Naive thymus-derived CD8-positive, alpha-beta T cell (primary cell): ENCODE results near the gene NUDCD3. TPM values are rescaled to one million over a fixed set of nuclear protein-coding genes. Genes with fewer than 3 reads are reported as not detected.

ENCODE experiments used
- ATAC-seq, 2 donors: fragments of 150-1000 bp; cut with Tn5 transposase in 1 of 2; sonication (Bioruptor Pico), chemical (Tn5 transposase) in 1 of 2; 1 replicate in 1 of 2; 2 replicates in 1 of 2; pipeline ENCODE4 v1.10.0; 2021; ENCODE audit warnings: mild to moderate bottlenecking in 2 of 2, moderate library complexity in 2 of 2
- POLR2A ChIA-PET: fragments of 350-600 bp; sonication (Branson Sonifier 250); formaldehyde crosslinking; loops from one replicate; lab custom pipeline; 2021; ENCODE audit warnings: antibody characterized with exemption; lab: Charles Lee
- DNase-seq, 10 donors: peaks; one replicate each; pipeline versions ENCODE4 v3.0.0 to v3.0.0-alpha.2; 2020 to 2022
- H3K27ac Mint-ChIP-seq, 10 donors: one replicate each; pipeline ENCODE4 v1.8.0; 2020 to 2022; ENCODE audit warnings: mild to moderate bottlenecking in 10 of 10, mixed read lengths in 10 of 10, moderate library complexity in 4 of 10, inconsistent platforms in 1 of 10
- H3K27me3 Mint-ChIP-seq, 5 donors: one replicate each; pipeline ENCODE4 v1.8.0; 2021 to 2022; ENCODE audit warnings: mixed read lengths in 5 of 5
- H3K36me3 Mint-ChIP-seq, 3 donors: one replicate each; pipeline ENCODE4 v1.8.0; 2020 to 2022; ENCODE audit warnings: mixed read lengths in 3 of 3, mild to moderate bottlenecking in 2 of 3, inconsistent platforms in 1 of 3
- H3K4me1 Mint-ChIP-seq, 4 donors: one replicate each; pipeline ENCODE4 v1.8.0; 2021 to 2022; ENCODE audit warnings: mixed read lengths in 4 of 4
- H3K4me3 Mint-ChIP-seq, 10 donors: one replicate each; pipeline ENCODE4 v1.8.0; 2020 to 2022; ENCODE audit warnings: mild to moderate bottlenecking in 10 of 10, mixed read lengths in 10 of 10, moderate library complexity in 6 of 10, inconsistent platforms in 1 of 10
- H3K9me3 Mint-ChIP-seq, 9 donors: one replicate each; pipeline ENCODE4 v1.8.0; 2020 to 2022; ENCODE audit warnings: mixed read lengths in 9 of 9, mild to moderate bottlenecking in 3 of 9, inconsistent platforms in 1 of 9, moderate library complexity in 1 of 9
- polyA plus RNA-seq, 3 donors: library from polyadenylated mRNA; unstranded; fragments of 300-500 nt; fragmentation: Illumina TruSeq; gene quantifications; one replicate each; pipeline ENCODE4 v1.2.3, GENCODE V29; 2021
- total RNA-seq, 8 experiments: library from RNA in 2 of 8; stranded (reverse) in 2 of 8; gene quantifications; one replicate each; pipeline ENCODE4 v1.2.3 and lab custom pipeline; 2021 to 2026

The NUDCD3 gene
- total and polyA plus RNA-seq, 5 experiments from 2014 or later: 54.6 to 118 (median 69.4) TPM

- Mint-ChIP-seq H3K9me3 (peaks cover 0 to under 1% (median 0%) of the 10 kb centered on the region in 9 donors), H3K27ac (peak overlapping the region; percentile 89 to 100 (median 97)), H3K36me3 (peaks cover 11 to 35% (median 12%) of the 10 kb centered on the region in 3 donors), H3K4me1 (peaks cover 39 to 67% (median 63%) of the 10 kb centered on the region in 4 donors), H3K4me3 (peak overlapping the region; percentile 83 to 99 (median 94)), H3K27me3 (no peaks in the 10 kb centered on the region)
- POLR2A ChIA-PET: interaction anchor here (0.5 to 3.7 kb wide), 9 partner anchors 9 to 397 kb away, joined by 3 to 37 read pairs (median 9); partner anchors contain the start of genes DDX56, H2AZ2, OGDH and PURB
- ATAC-seq: no peak
- DNase-seq: no peak
These were observed 1.5 kb downstream of the NUDCD3 start for GRCh38 chr7:44488955-44489354.

GRCh38 chr7:44486693-44487092, 3.8 kb downstream of the NUDCD3 start:
- POLR2A ChIA-PET: no interaction called here
- Mint-ChIP-seq H3K27me3 (no peaks in the 10 kb centered on the region), H3K27ac (peak overlapping the region; percentile 4 to 84 (median 34)), H3K4me1 (peaks cover 46 to 83% (median 79%) of the 10 kb centered on the region in 4 donors), H3K4me3 (peak overlapping the region in 9 of 10 donors; percentile 36 to 89 (median 70)), H3K9me3 (peaks cover 0 to 18% (median 11%) of the 10 kb centered on the region in 9 donors), H3K36me3 (peaks cover 32 to 58% (median 33%) of the 10 kb centered on the region in 3 donors)
- DNase-seq: no peak
- no peak for ATAC-seq

- Mint-ChIP-seq H3K9me3 (peaks cover 0 to 18% (median 11%) of the 10 kb centered on the region in 9 donors), H3K36me3 (peaks cover 32 to 65% (median 35%) of the 10 kb centered on the region in 3 donors), H3K4me1 (peaks cover 46 to 81% (median 79%) of the 10 kb centered on the region in 4 donors), H3K27ac (peak overlapping the region in 5 of 10 donors; percentile 25 to 70 (median 51)), H3K27me3 (no peaks in the 10 kb centered on the region), H3K4me3 (peak overlapping the region in 8 of 10 donors; percentile 4 to 89 (median 58))
- POLR2A ChIA-PET: no interaction called here
- DNase-seq (no peak), ATAC-seq (no peak)
These were observed 4.5 kb downstream of the NUDCD3 start for GRCh38 chr7:44486001-44486400.

- no peak for ATAC-seq
- peak overlapping the region in 6 of 10 donors; percentile 7 to 63 (median 42) for H3K4me3 Mint-ChIP-seq
- POLR2A ChIA-PET: no interaction called here
- H3K27ac Mint-ChIP-seq: peak overlapping the region in 4 of 10 donors; percentile 58 to 76 (median 64)
- DNase-seq: no peak
- H3K36me3 Mint-ChIP-seq: peaks cover 32 to 76% (median 38%) of the 10 kb centered on the region in 3 donors
- H3K9me3 Mint-ChIP-seq: peaks cover 0 to 18% (median 11%) of the 10 kb centered on the region in 9 donors
- peaks cover 40 to 82% (median 76%) of the 10 kb centered on the region in 4 donors for H3K4me1 Mint-ChIP-seq
- H3K27me3 Mint-ChIP-seq: no peaks in the 10 kb centered on the region
These were observed 5.8 kb downstream of the NUDCD3 start for GRCh38 chr7:44484482-44485313.

GRCh38 chr7:44482502-44483485, 7.7 kb downstream of the NUDCD3 start:
- peaks cover 32 to 85% (median 45%) of the 10 kb centered on the region in 3 donors for H3K36me3 Mint-ChIP-seq
- H3K27me3 Mint-ChIP-seq: no peaks in the 10 kb centered on the region
- ATAC-seq (no peak), DNase-seq (no peak)
- peaks cover 0 to 18% (median 11%) of the 10 kb centered on the region in 9 donors for H3K9me3 Mint-ChIP-seq
- POLR2A ChIA-PET: interaction anchor here (1.2 kb wide), 1 partner anchor 7 kb away, joined by 3 read pairs; the partner anchor contains the start of gene NUDCD3
- H3K27ac Mint-ChIP-seq: peak overlapping the region in 4 of 10 donors; percentile 6 to 57 (median 42)
- H3K4me1 Mint-ChIP-seq: peaks cover 30 to 73% (median 64%) of the 10 kb centered on the region in 4 donors
- peak overlapping the region in 6 of 10 donors; percentile 12 to 58 (median 30) for H3K4me3 Mint-ChIP-seq

GRCh38 chr7:44477938-44478337, 12.5 kb downstream of the NUDCD3 start:
- DNase-seq (no peak), ATAC-seq (no peak)
- H3K4me3 Mint-ChIP-seq: no peak overlapping the region
- POLR2A ChIA-PET: interaction anchor here (0.6 to 1.3 kb wide), 2 partner anchors 12 to 46 kb away, joined by 4 to 7 read pairs; no protein-coding TSS in a partner anchor
- no peaks in the 10 kb centered on the region for H3K27me3 Mint-ChIP-seq
- peaks cover 10 to 92% (median 30%) of the 10 kb centered on the region in 3 donors for H3K36me3 Mint-ChIP-seq
- H3K9me3 Mint-ChIP-seq: peaks cover 0 to 10% (median 6%) of the 10 kb centered on the region in 9 donors
- no peak overlapping the region for H3K27ac Mint-ChIP-seq
- H3K4me1 Mint-ChIP-seq: peaks cover 24 to 66% (median 57%) of the 10 kb centered on the region in 4 donors

- peaks cover 0 to 3% (median 0%) of the 10 kb centered on the region in 9 donors for H3K9me3 Mint-ChIP-seq
- peak overlapping the region in 8 of 10 donors; percentile 24 to 85 (median 68) for H3K27ac Mint-ChIP-seq
- H3K27me3 Mint-ChIP-seq: no peaks in the 10 kb centered on the region
- H3K36me3 Mint-ChIP-seq: peaks cover 3 to 92% (median 25%) of the 10 kb centered on the region in 3 donors
- ATAC-seq (peak; percentile 92 to 98), DNase-seq (peak; percentile 22 to 74 (median 59))
- H3K4me1 Mint-ChIP-seq: peaks cover 22 to 67% (median 57%) of the 10 kb centered on the region in 4 donors
- H3K4me3 Mint-ChIP-seq: peak overlapping the region in 1 of 10 donors; percentile 20
- POLR2A ChIA-PET: interaction anchor here (0.6 to 1.3 kb wide), 2 partner anchors 13 to 45 kb away, joined by 4 to 7 read pairs; no protein-coding TSS in a partner anchor
These were observed 13.2 kb downstream of the NUDCD3 start for GRCh38 chr7:44477063-44477830.

GRCh38 chr7:44476313-44476712, 14.1 kb downstream of the NUDCD3 start:
- peak overlapping the region in 2 of 10 donors; percentile 14 to 46 for H3K27ac Mint-ChIP-seq
- H3K4me1 Mint-ChIP-seq: peaks cover 27 to 67% (median 62%) of the 10 kb centered on the region in 4 donors
- no peak for ATAC-seq
- H3K27me3 Mint-ChIP-seq: no peaks in the 10 kb centered on the region
- POLR2A ChIA-PET: no interaction called here
- H3K9me3 Mint-ChIP-seq: no peaks in the 10 kb centered on the region
- H3K4me3 Mint-ChIP-seq: no peak overlapping the region
- H3K36me3 Mint-ChIP-seq: peaks cover 0 to 92% (median 22%) of the 10 kb centered on the region in 3 donors
- no peak for DNase-seq

- peaks cover 40 to 84% (median 72%) of the 10 kb centered on the region in 4 donors for H3K4me1 Mint-ChIP-seq
- no peaks in the 10 kb centered on the region for H3K9me3 Mint-ChIP-seq
These were observed 17.2 kb downstream of the NUDCD3 start for GRCh38 chr7:44473295-44473694.

GRCh38 chr7:44472843-44473242, 17.6 kb downstream of the NUDCD3 start:
- Mint-ChIP-seq H3K9me3 (no peaks in the 10 kb centered on the region), H3K27me3 (no peaks in the 10 kb centered on the region), H3K4me3 (peak overlapping the region in 2 of 10 donors; percentile 2 to 18), H3K36me3 (peaks cover 0 to 91% (median 16%) of the 10 kb centered on the region in 3 donors), H3K27ac (peak overlapping the region in 2 of 10 donors; percentile 13 to 51), H3K4me1 (peaks cover 41 to 88% (median 73%) of the 10 kb centered on the region in 4 donors)
- ATAC-seq (no peak), DNase-seq (no peak)
- POLR2A ChIA-PET: no interaction called here

More at GRCh38 chr7:44473295-44473694, 17.2 kb downstream of the NUDCD3 start:
- no peak for DNase-seq
- peaks cover 0 to 91% (median 13%) of the 10 kb centered on the region in 3 donors for H3K36me3 Mint-ChIP-seq
- H3K4me3 Mint-ChIP-seq: peak overlapping the region in 1 of 10 donors; percentile 2
- no peaks in the 10 kb centered on the region for H3K27me3 Mint-ChIP-seq
- ATAC-seq: no peak
- POLR2A ChIA-PET: no interaction called here
- H3K27ac Mint-ChIP-seq: peak overlapping the region in 2 of 10 donors; percentile 13 to 51

- Mint-ChIP-seq H3K27me3 (no peaks in the 10 kb centered on the region), H3K9me3 (no peaks in the 10 kb centered on the region), H3K4me1 (peaks cover 44 to 88% (median 77%) of the 10 kb centered on the region in 4 donors), H3K36me3 (peaks cover 0 to 94% (median 23%) of the 10 kb centered on the region in 3 donors), H3K4me3 (no peak overlapping the region), H3K27ac (peak overlapping the region in 3 of 10 donors; percentile 39 to 60 (median 46))
- POLR2A ChIA-PET: no interaction called here
- DNase-seq: no peak
- ATAC-seq: no peak
These were observed 18.6 kb downstream of the NUDCD3 start for GRCh38 chr7:44471850-44472249.
